ENCODE results near the gene SYT17.

Gene SYT17

DNA sequence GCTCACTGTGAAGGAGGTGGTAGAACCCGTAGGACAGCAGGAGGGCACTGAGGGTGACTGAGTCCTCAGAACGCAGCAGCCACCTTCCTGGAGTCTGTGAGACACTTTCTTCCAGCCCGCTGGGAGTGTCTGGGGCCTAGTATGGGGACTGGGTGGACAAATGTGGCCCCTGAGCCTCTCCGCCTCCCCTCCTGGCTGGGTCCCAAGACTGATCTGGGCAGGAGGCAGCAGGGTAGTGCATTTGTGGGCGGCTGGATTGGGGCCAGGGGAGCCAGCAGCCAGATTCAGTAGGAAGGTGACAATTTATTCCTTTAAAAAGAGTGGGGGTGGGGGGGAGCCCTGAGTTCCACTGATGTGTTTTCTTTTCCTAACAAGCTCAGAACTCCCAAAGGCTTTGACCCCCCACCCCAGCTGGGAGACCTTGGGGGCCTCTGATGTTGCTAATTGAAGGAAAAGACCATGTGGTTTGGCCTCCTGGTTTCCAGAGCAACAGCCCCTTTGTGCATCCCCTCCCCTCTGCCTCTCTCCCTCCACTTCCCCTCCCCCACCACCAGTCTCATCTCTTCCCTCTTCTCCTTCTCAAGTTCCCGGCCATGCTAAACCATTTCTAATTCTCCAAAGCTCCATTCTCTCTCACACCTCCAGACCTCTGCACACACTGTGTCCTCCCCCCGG lies 121.9 kb downstream of the SYT17 start:
- no peak for DNase-seq (ENCODE audit: low read depth)
- H3K4me3 ChIP-seq (ENCODE audit: low read depth, low read length): no peak overlapping the region
- TF ChIP-seq, protein P1, sequence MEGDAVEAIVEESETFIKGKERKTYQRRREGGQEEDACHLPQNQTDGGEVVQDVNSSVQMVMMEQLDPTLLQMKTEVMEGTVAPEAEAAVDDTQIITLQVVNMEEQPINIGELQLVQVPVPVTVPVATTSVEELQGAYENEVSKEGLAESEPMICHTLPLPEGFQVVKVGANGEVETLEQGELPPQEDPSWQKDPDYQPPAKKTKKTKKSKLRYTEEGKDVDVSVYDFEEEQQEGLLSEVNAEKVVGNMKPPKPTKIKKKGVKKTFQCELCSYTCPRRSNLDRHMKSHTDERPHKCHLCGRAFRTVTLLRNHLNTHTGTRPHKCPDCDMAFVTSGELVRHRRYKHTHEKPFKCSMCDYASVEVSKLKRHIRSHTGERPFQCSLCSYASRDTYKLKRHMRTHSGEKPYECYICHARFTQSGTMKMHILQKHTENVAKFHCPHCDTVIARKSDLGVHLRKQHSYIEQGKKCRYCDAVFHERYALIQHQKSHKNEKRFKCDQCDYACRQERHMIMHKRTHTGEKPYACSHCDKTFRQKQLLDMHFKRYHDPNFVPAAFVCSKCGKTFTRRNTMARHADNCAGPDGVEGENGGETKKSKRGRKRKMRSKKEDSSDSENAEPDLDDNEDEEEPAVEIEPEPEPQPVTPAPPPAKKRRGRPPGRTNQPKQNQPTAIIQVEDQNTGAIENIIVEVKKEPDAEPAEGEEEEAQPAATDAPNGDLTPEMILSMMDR (IDR thresholded peaks at IDR 0.05; ENCODE audit: low read depth, low read length, missing control alignments): no peak

DNA sequence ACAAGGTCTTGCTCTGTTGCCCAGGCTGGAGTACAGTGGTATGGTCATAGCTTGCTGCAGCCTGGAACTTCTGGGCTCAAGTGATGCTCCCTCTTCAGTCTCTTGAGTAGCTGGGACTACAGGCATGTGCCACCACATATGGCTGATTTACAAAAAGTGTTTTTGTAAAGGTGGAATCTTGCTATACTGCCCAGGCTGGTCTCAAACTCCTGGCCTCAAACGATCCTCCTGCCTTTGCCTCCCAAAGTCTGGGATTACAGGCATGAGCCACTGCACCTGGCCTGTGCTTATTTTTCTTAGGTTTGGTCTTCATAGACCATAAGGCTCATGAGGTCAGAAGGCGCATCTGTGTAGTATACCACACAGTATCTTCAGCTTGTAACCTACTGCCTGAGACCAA lies 122.8 kb downstream of the SYT17 start:
- TF ChIP-seq, protein P1 (IDR thresholded peaks at IDR 0.05; ENCODE audit: low read depth, low read length, missing control alignments): no peak
- no peak for DNase-seq (ENCODE audit: low read depth)
- H3K4me3 ChIP-seq (ENCODE audit: low read depth, low read length): no peak overlapping the region

DNA sequence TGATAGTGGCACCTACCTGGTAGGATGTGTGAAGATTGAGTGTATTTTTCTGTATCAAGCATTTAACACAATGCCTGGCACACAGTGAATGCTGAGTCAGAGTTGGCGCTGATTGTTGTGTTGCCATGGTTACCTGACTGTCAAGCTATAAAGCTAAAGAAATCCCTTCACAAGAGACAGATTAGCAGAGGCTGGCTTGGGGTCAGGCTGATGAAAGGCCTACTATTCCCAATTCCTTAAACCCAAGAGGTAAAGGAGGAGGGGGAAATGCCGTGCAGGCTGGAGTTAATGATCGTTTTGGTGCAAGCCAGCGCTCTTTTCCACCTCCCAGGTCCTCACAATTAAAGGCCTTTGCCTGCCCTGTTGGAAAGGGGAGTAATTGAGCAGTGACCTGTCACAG lies 123.4 kb downstream of the SYT17 start:
- no peak for DNase-seq (ENCODE audit: low read depth)
- no peak overlapping the region for H3K4me3 ChIP-seq (ENCODE audit: low read depth, low read length)
- TF ChIP-seq, protein P1 (IDR thresholded peaks at IDR 0.05; ENCODE audit: low read depth, low read length, missing control alignments): no peak

DNA sequence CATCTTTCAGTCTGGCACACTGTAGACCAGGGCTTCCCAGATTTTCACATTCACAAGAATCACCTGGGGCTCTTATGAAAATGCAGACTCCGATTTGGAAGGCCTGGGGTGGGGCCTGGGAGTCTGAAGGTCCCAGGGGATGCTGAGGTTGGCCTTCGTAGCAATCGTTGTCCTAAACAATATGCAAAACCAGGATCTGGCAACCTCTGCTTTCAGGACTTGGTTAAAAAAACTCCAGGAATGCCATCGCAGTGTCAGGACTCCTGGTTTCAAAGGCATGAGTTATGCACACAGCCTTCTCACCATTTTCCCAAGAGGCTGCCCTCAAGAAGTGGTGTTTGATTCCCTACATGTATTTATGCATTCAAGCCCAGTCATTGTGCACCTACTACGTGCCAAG lies 124.1 kb downstream of the SYT17 start:
- H3K4me3 ChIP-seq (ENCODE audit: low read depth, low read length): no peak overlapping the region
- TF ChIP-seq, protein P1 (IDR thresholded peaks at IDR 0.05; ENCODE audit: low read depth, low read length, missing control alignments): no peak
- no peak for DNase-seq (ENCODE audit: low read depth)

DNA sequence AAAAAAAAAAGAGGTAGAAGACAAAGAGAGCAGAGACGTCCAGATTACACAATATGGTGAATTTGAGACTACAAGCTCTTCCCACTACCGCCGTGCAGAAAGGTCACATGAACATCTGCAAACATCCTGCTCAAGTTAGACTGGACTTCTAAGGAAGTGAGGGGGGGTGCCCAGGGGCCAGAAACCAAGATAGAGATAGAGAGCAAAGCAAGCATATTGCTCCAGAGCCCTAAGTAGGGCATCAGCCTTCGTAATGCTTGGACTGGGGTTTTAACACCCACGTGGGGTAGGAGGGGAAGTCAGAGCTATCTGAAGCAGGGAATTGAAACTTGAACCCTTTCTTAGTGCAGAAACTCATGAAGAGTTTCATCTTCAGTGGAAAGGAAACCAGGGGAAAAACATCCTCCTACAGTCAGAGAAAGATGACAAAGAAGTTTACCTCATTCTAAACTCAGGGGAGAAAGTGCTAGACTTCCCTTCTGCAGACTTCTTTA lies 126.2 kb downstream of the SYT17 start:
- peak; percentile 77 for DNase-seq (ENCODE audit: low read depth)
- H3K4me3 ChIP-seq (ENCODE audit: low read depth, low read length): no peak overlapping the region
- TF ChIP-seq, protein P1 (IDR thresholded peaks at IDR 0.05; ENCODE audit: low read depth, low read length, missing control alignments): no peak

DNA sequence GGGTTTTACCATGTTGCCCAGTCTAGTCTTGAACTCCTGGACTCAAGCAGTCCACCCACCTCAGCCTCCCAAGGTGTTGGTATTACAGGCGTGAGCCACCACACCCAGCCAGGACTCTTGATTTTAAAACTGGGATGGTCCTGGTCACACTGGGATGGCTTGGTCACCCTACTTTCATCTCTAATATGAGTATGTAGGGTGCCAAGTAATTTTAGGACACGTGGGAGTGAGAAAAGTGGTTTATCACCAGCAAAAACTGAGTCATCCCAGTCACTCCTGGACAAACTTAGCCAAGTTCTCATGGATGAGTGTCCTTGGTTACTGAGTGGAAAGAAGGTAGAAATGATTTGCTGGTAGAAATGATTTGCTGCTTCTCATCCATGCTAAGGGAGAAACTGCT lies 127.4 kb downstream of the SYT17 start:
- TF ChIP-seq, protein P1 (IDR thresholded peaks at IDR 0.05; ENCODE audit: low read depth, low read length, missing control alignments): no peak
- DNase-seq (ENCODE audit: low read depth): peak; percentile 22
- H3K4me3 ChIP-seq (ENCODE audit: low read depth, low read length): no peak overlapping the region

DNA sequence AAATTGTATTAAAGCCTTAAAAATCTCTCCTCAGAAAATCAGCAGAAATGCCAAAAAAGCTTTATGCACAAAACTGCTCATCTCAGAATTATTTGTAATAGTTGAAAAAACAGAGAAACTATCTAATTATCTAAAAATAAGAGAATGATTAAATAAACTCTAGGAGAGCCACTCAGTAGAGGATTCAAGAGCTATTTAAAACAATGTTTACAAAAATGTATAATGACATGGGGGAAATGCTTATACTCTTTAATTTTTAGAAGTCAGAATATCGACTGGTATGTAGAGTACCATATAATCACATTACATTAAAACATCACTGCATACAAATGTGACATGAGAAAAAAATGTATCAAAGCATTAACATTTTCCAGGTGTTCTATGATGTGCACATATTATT lies 129.4 kb downstream of the SYT17 start:
- no peak overlapping the region for H3K4me3 ChIP-seq (ENCODE audit: low read depth, low read length)
- no peak for DNase-seq (ENCODE audit: low read depth)
- TF ChIP-seq, protein P1 (IDR thresholded peaks at IDR 0.05; ENCODE audit: low read depth, low read length, missing control alignments): no peak

Measured in GM12864 (cell line).